Measurements from ENCODE around the gene RNASEH1.

RNASEH1 gene

GRCh38 chr2:3558205-3559014, at the start of gene RNASEH1:
TSS of gene RNASEH1 (minus strand) at chr2:3558333. CDS start at chr2:3558260, 73 bp downstream.
- DNase-seq = peak; percentile 53 to 98 (median 94)

GRCh38 chr2:3606370-3607201, 48.5 kb upstream of the RNASEH1 start:
- peak in 6 of 56 donors; percentile 23 to 59 (median 44) for DNase-seq

GRCh38 chr2:3606028-3606369, 47.9 kb upstream of the RNASEH1 start:
- DNase-seq = no peak

GRCh38 chr2:3604991-3605961, 47.1 kb upstream of the RNASEH1 start:
- DNase-seq = peak in 21 of 56 donors; percentile 12 to 78 (median 47)

GRCh38 chr2:3604207-3604877, 46.2 kb upstream of the RNASEH1 start:
- DNase-seq = no peak

GRCh38 chr2:3603536-3604206, 45.5 kb upstream of the RNASEH1 start:
- DNase-seq = no peak

GRCh38 chr2:3602553-3603339, 44.6 kb upstream of the RNASEH1 start:
- DNase-seq = no peak

GRCh38 chr2:3601561-3602271, 43.6 kb upstream of the RNASEH1 start:
- no peak for DNase-seq

- no peak for DNase-seq
Measured at GRCh38 chr2:3600256-3600855, 42.2 kb upstream of the RNASEH1 start.

GRCh38 chr2:3598912-3599854, 41.0 kb upstream of the RNASEH1 start:
- no peak for DNase-seq

GRCh38 chr2:3598197-3598910, 40.2 kb upstream of the RNASEH1 start:
- no peak for DNase-seq

GRCh38 chr2:3597567-3597966, 39.4 kb upstream of the RNASEH1 start:
- no peak for DNase-seq

- DNase-seq = no peak
Measured at GRCh38 chr2:3596901-3597417, 38.8 kb upstream of the RNASEH1 start.

- DNase-seq = no peak
Measured at GRCh38 chr2:3595985-3596384, 37.9 kb upstream of the RNASEH1 start.

GRCh38 chr2:3595404-3595803, 37.3 kb upstream of the RNASEH1 start:
- DNase-seq = no peak
